DMS 273 treated with DMSO at 0.1 percent for 48 hours (cell line): ENCODE measurements around the gene IFITM5.
"Not testable (repeated sequence)": the region's sequence is repeated elsewhere in the genome, so short reads cannot be mapped to it uniquely, and the experiment has no call there.

Experiments used
- DNase-seq: peaks from one replicate; lab custom pipeline; 2025; lab: John Stamatoyannopoulos, UW

IFITM5 gene

DNA sequence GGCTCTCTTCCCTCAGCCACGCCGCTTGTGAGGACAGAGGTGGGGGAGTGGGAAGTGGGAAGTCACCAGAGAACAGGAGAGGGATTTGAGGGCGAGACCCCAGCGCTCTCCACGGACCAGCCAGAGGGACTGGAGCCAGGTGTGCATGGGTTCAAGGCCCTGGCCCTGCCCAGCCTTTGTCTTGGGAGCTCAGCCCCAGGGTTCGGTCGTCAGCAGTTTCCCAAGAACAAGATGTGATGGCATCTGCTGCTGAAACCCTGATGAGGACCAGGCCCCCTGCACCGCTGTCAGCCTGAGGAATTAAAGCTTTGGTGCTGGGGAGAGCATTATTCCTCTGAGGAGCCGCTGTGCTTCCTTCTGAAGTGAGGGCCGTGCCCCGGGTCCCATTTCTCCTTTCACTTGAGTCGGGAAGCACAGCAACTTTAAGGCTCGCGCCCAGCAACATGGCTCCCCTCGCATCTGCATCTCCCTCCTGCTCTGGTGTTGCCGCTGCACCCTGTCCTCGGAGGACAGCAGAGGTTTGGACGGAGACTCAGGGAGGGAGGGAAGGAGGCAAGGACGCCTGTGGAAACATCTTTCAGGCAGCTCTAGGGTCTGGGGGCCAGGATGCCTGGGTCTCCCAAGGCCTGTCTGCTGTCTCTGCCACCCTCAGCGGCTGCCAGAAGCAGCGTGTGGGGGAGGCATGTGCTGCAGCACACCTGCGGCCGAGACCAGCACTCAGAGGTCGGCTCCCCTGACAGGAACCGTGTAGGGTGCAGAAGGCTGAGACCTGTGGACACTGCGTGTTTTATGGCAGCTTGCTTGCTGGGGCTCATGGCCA lies 3.8 kb downstream of the IFITM5 start:
- DNase-seq, result no peak

DNA sequence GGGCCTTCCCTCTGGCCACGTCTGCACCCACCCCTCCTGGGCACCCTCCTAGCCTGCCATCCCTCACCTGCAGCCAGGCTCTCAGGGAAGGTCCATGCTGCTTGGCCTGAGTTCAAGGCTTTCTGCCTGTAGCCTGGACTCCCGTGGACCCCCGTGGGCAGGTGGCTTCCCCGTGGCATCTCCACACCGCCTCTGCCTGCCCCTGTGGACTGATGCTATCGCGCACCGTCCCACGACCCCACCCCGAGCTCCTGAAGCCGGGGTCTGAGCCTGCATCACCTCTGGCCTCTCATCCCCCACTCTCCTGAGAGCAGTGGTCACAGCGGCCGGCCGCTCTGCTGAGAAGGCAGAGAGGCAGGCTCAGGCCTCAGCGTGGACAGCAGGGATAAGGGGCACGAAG lies 4.5 kb downstream of the IFITM5 start:
- no peak for DNase-seq

DNA sequence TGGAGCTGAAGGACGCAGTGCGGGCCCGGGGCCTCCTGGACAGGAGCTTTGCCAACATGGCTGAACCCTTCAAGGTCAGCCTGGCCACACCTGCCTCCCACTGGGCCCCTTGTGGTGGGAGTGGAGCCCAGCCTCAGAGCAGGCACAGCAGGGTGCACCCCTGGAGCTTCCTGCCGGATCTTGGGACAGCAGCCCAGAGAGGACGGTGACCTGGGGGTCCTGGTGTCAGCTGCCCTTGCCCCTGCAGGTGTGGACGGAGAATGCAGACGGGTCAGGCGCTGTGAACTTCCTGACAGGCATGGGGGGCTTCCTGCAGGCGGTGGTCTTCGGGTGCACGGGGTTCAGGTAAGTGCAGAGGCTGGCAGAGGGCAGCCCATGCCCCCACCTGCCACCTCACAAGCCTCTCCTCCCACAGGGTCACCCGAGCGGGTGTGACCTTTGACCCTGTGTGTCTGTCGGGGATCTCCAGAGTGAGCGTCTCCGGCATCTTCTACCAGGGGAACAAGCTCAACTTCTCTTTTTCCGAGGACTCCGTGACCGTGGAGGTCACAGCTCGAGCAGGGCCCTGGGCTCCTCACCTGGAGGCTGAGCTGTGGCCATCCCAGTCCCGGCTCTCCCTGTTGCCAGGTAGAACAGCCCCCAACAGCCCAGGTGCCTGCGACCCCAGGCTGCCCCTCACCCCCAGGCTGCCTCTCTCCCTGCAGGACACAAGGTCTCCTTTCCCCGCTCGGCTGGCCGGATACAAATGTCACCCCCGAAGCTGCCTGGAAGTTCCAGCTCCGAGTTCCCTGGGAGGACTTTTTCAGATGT lies 5.3 kb downstream of the IFITM5 start:
- no peak for DNase-seq

DNA sequence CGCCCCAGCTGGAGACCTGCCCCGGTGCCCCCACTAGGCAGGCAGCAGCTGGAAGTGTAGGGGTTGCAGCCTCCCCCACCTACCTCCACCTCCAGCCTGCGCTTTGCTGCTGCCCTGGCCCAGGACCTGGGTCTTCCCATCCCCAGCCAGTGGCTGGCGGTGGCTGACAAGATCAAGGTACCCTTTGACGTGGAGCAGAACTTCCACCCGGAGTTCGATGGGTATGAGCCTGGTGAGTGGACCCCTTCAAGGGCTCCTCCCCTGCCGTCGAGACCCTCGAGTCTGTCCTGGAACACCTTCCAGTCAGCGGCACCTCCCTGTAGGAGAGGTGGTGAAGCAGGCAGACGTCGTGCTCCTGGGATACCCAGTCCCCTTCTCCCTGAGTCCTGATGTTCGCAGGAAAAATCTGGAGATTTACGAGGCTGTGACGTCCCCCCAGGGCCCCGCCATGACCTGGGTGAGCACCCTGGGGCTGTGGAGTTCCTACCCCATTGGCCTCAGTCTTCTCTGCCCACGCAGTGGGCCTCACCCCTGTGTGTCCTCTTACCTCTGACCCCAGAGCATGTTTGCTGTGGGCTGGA lies 6.0 kb downstream of the IFITM5 start:
- DNase-seq, result no peak

DNA sequence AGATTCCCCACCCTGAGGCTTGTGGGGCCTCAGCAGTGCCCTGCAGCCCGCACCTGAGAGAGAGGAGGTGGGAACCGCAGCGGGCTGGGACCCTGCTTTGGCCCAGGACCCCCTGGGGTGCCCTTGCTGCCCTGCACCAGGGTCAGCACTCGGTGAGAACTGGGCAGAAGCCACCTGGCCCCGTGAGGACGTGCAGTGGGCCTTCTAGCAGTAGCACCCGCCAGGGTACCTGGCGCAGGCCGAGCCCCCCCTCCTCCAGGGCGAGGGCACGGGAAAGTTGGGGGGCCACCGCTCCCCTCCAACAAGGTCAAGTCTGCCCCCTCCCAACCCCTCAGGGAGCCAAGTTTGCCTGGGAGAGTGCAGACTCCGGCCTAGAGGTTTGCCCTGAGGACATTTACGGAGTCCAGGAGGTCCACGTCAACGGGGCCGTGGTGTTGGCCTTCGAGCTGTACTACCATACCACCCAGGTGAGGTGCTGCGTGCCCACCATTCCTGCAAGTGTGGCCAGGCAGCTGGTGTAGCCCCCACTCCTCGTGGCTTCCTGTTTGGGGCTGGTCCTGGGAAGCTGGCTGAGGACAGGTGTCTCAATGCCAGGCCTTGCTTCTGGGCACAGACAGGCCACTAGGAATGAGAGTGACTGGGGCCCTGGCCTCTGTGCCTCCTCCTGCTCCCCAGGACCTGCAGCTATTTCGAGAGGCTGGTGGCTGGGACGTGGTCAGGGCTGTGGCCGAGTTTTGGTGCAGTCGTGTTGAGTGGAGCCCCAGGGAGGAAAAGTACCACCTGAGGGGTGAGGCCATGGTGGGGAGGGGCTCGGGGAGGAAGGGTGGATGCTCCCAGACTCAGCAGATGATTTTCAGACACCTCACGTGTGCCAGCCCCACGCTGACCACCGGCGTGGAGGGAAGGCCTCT lies 6.9 kb downstream of the IFITM5 start:
- no peak for DNase-seq

DNA sequence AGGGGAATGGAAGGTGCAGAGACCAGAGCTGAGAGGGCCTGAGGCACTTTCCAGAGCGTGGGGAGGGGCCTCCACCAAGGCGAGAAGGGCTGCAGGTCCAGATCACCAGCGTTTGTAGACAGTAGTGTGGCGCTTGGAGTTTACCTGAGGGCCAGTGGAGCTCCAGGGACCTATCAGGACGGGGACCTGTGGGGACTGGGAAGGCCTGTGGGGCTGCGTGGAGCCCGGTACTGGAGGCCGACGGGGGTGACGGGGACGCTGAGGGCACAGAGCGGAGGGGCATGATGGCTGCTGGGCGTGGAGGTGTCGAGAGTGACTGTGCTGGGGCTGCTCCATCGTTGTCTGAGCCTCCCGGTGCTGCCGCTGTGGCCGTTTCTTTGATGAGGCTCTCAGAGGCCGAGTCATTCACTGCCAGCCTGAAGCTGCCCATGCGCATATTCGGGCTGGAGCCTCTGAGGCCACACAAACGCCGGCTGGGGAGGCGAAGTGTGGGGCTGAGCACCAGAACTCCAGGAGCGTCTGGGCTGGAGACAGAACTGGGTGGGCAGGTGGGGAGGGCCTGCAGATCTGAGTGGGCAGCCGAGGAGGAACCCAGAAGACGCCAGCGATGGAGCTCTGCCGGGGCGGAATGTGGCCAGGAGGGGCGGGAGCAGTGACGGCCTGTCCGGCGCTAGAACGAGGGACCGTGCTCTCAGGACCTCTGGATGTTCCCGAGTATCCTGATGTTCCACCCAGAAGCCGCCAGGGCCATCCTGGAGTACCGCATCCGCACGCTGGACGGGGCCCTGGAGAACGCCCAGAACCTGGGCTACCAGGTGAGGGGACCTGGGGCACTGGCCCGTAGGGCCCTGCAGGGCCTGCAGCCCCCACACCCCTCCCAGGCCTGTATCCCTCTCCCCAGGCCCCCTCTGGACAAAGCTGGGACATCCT lies 7.8 kb downstream of the IFITM5 start:
- no peak for DNase-seq

DNA sequence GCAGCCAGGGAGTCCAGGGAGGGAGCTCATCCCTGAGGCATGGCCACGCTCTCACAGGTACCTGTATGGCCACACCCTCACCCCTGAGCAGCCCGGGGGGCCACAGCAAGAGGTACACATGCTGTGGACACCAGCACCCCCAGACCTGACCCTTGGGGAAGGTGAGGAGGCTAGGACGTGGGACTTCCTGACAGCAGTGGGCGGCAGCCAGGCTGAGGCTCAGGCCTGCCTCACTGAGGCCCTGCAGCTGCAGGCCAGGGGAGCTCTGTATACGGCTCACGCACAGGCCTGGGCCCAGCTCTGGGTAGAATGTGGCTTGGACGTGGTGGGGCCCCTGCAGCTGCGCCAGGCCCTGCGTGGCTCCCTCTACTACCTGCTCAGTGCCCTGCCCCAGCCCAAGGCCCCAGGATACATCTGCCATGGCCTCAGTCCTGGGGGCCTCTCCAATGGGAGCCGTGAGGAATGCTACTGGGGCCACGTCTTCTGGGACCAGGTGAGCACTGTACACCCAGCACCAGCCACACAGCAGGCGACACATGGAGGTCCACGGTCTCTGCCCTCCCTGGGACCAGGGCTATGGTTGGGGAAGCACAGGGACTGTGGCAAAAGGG lies 8.6 kb downstream of the IFITM5 start:
- DNase-seq, result no peak

DNA sequence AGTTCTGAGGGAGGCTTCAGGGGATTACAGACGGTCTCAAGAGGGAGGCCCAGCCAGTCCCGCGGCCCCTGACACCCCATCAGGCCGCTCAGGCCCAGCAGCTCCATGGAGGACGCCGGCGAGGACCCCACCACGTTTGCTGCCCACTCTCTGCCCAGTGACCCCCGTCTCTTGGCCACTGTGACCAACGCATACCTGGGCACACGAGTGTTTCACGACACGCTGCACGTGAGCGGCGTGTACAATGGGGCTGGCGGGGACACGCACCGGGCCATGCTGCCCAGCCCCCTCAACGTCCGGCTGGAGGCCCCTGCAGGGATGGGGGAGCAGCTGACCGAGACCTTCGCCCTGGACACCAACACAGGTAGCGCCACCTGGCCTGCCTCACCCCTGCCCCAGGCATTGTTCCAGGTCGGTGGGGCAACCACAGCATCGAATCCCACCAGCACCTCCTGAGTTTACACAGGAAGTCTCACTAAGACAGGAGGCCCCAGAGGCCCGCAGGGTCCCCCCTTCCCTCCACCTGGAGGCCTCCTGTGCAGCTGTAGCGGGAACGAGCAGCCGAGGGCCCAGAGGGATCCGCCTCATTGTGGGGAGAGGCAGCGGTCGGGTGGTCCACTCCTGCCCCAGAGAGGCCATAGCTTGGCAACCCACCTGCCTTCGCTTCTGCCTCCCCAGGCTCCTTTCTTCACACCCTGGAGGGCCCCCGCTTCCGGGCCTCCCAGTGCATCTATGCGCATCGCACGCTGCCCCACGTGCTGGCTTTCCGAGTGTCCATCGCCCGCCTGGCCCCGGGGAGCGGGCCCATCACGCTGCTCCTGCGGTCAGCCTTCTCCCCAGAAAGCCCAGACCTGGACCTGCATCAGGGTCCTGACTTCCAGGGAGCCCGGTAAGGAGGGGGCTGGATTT lies 9.4 kb downstream of the IFITM5 start:
- DNase-seq, result no peak

DNA sequence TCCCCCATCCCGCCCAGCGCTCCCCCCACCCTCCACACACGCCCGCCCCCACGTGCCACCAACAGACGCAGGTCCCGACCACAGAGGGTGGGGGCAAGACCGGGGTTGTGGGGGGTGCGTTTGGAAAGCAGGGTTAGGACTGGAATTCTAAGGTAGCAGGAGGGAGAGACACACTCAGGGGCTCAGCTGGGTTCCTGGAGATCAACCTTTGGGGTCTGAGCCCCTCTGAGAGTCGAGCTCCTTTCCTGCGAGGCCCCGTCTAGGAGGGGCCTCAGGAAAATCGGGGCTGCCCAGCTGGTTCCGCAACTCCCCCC lies 10.0 kb downstream of the IFITM5 start:
- no peak for DNase-seq

DNA sequence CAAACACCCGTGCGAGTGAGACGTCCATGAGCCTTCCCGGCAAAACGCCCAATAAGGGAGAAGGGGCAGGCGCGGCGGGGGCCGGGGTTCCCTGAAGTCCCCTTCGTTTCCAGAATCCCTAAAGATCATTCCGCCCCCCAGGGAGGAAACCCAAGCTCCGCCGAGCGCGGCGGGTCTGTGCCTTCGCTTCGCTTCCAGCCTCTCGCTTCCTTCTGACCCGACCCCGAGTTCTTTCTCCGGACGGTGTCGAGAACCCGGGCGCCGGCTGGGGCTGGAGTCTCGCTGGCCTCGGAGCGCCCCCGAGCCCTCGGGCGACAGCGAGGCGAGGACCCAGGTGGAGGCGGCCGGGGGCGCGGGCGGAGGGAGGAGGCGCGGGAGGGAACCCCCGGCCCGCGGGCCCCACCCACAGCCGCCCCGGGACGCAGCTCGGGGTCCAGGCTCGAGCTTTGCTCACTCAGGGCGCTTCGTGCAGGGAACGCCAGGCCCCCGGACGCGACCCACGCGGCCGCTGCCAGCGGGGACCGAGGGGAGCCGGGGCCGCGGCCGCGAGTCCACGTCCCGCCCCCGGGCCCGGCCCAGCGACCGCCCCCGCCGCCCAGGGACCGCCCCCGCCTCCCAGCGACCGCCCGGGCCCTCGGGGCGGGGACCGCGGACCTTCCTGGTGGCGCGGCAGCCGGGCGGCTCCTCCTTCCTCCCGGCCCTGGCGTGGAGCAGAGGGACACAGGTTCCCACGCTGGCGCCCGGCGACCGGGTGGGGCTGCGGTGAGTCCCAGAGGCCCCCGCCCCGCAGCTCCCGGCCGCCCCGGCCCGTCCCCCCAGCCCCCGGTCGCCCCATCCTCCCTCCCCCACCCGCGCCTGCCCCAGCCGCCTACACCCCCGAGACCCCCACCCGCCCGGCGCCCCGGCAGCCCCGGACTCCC lies 10.6 kb downstream of the IFITM5 start, which contains the start of gene PGGHG:
Gene PGGHG (plus strand): TSS at position 649 of the 920 bp plus-strand sequence. CDS start 691 bp downstream, outside the sequence.
- DNase-seq, result no peak

DNA sequence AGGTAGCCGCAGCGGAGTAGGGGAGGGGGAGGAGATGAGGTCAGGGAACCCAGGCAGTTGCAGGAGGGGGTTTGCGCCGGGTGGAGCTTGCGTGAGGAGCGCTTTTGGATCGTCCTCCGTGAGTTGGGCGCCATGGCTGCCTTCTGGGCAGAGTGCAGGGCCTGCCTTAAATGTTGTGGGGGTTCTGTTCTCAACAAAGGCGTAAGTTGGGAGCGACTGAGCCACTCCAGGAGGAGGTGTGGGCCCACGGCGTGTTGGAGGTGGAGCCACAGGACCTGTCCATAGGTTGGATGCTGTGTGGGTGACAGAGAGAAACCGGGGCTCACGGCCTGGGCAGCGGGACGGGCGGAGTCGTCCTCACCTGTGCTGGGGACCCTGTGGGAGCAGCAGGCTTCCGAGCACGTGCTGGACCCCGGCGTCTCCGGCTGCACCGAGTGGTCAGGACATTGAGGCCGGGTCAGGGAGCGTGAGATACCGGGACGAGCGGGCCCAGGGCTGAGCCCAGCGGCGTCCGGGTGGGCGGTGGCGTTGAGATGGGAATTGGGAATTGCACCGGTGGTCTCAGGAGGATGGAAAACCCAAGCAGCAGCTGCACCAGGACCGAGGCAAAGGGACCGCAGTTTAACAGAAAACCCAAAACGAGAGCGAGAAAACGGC lies 11.4 kb downstream of the IFITM5 start:
- DNase-seq, result no peak

DNA sequence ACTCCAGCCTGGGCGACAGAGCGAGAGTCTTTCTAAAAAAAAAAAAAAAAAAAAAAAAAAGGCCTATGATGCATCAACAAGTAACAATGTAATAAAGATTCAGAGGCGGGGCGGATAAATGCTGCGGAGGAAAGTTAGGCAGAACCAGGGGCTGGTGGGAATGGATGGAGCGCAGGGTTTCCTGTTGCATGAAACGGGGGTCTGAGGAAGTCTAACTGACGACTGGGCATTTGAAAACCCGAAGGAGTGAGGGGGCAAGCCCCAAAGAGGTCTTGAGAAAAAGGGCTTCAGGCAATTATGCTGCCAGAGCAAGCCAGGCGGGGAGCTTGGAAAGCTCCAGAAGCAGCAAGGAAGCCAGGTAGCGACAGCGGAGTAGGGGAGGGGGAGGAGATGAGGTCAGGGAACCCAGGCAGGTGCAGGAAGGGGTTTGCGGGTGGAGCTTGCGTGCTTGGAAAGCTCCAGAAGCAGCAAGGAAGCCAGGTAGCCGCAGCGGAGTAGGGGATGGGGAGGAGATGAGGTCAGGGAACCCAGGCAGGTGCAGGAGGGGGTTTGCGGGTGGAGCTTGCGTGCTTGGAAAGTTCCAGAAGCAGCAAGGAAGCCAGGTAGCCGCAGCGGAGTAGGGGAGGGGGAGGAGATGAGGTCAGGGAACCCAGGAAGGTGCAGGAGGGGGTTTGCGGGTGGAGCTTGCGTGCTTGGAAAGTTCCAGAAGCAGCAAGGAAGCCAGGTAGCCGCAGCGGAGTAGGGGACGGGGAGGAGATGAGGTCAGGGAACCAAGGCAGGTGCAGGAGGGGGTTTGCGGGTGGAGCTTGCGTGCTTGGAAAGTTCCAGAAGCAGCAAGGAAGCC lies 12.1 kb downstream of the IFITM5 start:
- DNase-seq, result not testable (repeated sequence)

DNA sequence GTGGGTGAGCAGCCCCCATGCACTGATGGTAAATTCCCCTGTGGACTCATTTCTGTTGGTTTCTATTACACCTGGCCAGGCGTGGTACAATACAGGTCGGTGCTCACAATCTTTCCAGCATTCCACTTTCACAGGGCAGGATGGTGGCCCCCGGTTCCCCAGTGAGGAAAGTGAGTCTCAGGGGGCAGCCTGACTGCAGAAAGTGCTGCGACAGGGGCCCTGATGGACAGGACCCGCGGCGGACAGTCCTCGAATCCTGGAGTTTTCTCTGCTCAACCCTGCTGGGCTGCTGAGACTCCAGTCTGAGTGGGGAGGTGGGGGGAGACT lies 13.5 kb downstream of the IFITM5 start:
- no peak for DNase-seq

DNA sequence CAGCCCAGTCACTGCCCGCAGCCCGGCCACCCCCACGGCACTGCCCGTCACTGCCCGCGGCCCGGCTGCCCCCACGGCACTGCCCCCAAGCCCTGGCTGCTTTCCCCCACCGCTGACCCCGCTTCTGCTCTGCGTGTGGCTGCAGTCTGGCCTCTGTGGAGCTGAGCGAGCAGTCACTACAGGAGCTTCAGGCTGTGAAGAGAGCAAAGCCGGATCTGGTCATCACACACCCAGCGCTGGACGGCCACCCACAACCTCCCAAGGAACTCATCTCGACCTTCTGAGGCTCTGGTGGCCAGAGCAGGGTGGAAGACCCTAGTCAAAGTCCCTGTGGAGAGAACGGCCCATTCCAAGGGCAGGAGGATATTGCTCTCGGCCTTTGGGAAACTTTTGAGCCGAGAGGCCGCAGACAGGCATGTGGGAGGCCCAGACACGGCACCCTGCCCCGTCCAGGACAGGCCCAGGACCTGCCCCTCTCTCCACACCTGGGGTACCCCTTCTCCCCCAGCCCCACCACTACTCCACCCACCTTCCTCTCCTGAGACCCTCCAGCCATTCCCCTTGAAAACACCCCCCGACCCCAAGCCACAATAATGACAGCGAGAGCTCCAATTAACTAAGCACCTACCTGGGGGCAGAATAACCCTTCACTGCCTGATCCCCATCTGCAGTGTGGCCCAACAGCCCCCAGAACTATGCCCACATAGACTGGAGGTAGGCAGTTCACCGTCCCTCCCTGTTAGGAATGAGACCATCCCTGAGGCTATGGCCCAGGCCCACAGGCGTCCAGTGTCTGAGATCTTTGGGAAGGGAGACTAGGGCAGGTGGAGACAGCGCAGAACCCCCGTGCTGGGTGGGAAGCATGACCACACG lies 14.1 kb downstream of the IFITM5 start:
- no peak for DNase-seq

DNA sequence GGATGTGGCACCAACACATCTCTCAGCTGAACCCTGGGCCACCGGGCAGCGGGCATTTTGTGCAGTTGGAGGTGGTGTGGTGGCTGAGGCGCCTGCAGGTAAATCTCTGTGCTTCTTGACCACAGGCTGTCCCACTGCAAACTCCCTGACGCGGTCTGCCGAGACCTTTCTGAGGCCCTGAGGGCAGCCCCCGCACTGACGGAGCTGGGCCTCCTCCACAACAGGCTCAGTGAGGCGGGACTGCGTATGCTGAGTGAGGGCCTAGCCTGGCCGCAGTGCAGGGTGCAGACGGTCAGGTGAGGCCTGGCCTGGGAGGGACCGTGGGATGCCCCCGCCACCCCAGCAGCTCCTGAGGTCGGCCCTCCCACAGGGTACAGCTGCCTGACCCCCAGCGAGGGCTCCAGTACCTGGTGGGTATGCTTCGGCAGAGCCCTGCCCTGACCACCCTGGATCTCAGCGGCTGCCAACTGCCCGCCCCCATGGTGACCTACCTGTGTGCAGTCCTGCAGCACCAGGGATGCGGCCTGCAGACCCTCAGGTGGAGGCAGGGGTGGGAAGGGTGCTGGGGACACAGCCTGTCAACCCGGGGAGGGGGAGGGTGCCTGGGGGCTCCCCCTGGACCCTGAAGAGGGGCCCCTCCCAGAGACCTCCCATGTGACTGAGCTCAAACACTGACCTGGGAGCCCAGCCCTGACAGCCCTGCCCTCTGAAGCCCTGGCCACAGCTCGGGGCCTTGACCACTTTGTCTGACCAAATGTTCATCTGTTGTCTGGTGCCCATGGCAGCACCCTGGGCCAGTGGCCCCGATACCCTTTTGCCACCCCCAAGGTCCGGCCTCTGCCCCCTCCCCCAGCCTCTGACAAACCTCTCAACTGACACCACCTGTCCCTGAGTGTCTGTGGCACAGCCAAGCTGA lies 15.0 kb downstream of the IFITM5 start:
- DNase-seq, result no peak
